IPS-18c (cell line): Measurements from ENCODE around the gene PLEKHA6.

ENCODE experiments used
- H3K4me3 ChIP-seq: 2 replicates; pipeline ENCODE4 v1.7.0; 2013; ENCODE audit warnings: low read depth, mild to moderate bottlenecking, low read length, moderate library complexity; ENCODE audit not compliant: insufficient read depth
- H3K9me3 ChIP-seq: one replicate; pipeline ENCODE4 v1.6.1; 2013; ENCODE audit warnings: mild to moderate bottlenecking, low read length, moderate library complexity; ENCODE audit not compliant: control insufficient read depth, insufficient read depth

PLEKHA6 gene

GRCh38 chr1:204384636-204385352 lies 25.1 kb upstream of the PLEKHA6 start:
- no peak overlapping the region for H3K4me3 ChIP-seq
- no peaks in the 10 kb centered on the region for H3K9me3 ChIP-seq

GRCh38 chr1:204383163-204383904 lies 23.6 kb upstream of the PLEKHA6 start:
- no peaks in the 10 kb centered on the region for H3K9me3 ChIP-seq
- H3K4me3 ChIP-seq, result no peak overlapping the region

GRCh38 chr1:204382714-204383083 lies 23.0 kb upstream of the PLEKHA6 start:
- Histone ChIP-seq H3K9me3 (no peaks in the 10 kb centered on the region), H3K4me3 (no peak overlapping the region)

GRCh38 chr1:204380293-204380831 lies 20.6 kb upstream of the PLEKHA6 start:
- H3K9me3 ChIP-seq, result no peaks in the 10 kb centered on the region
- H3K4me3 ChIP-seq, result no peak overlapping the region

- no peaks in the 10 kb centered on the region for H3K9me3 ChIP-seq
- peak overlapping the region; percentile 68 for H3K4me3 ChIP-seq
Measured at GRCh38 chr1:204377800-204378668, 18.3 kb upstream of the PLEKHA6 start.

GRCh38 chr1:204376919-204377799 lies 17.4 kb upstream of the PLEKHA6 start:
- H3K4me3 ChIP-seq, result peak overlapping the region; percentile 68
- H3K9me3 ChIP-seq, result no peaks in the 10 kb centered on the region

GRCh38 chr1:204376465-204376864 lies 16.7 kb upstream of the PLEKHA6 start:
- Histone ChIP-seq H3K9me3 (no peaks in the 10 kb centered on the region), H3K4me3 (no peak overlapping the region)

- Histone ChIP-seq H3K9me3 (no peaks in the 10 kb centered on the region), H3K4me3 (no peak overlapping the region)
Measured at GRCh38 chr1:204373911-204374310, 14.2 kb upstream of the PLEKHA6 start.

- no peak overlapping the region for H3K4me3 ChIP-seq
Measured at GRCh38 chr1:204370176-204370575, 10.4 kb upstream of the PLEKHA6 start.

GRCh38 chr1:204368996-204369726 lies 9.4 kb upstream of the PLEKHA6 start:
- H3K4me3 ChIP-seq, result no peak overlapping the region
- H3K9me3 ChIP-seq, result no peaks in the 10 kb centered on the region

More at GRCh38 chr1:204370176-204370575, 10.4 kb upstream of the PLEKHA6 start:
- H3K9me3 ChIP-seq, result no peaks in the 10 kb centered on the region

GRCh38 chr1:204367956-204368355 lies 8.2 kb upstream of the PLEKHA6 start:
- H3K4me3 ChIP-seq, result no peak overlapping the region
- H3K9me3 ChIP-seq, result no peaks in the 10 kb centered on the region

- H3K4me3 ChIP-seq, result no peak overlapping the region
Measured at GRCh38 chr1:204367193-204367858, 7.6 kb upstream of the PLEKHA6 start.

GRCh38 chr1:204366759-204367158 lies 7.0 kb upstream of the PLEKHA6 start:
- H3K4me3 ChIP-seq, result no peak overlapping the region
- H3K9me3 ChIP-seq, result no peaks in the 10 kb centered on the region

More at GRCh38 chr1:204367193-204367858, 7.6 kb upstream of the PLEKHA6 start:
- H3K9me3 ChIP-seq, result no peaks in the 10 kb centered on the region

GRCh38 chr1:204363335-204364114 lies 3.8 kb upstream of the PLEKHA6 start:
- Histone ChIP-seq H3K9me3 (no peaks in the 10 kb centered on the region), H3K4me3 (peak overlapping the region; percentile 12; the same call in 1 of the 2 replicates)

- Histone ChIP-seq H3K9me3 (no peaks in the 10 kb centered on the region), H3K4me3 (peak overlapping the region; percentile 12; the same call in 1 of the 2 replicates)
Measured at GRCh38 chr1:204362984-204363334, 3.2 kb upstream of the PLEKHA6 start.
